NCI-H1436 (cell line): Measurements from ENCODE around the gene C1RL.
"Not testable (repeated sequence)": the region's sequence is repeated elsewhere in the genome, so short reads cannot be mapped to it uniquely, and the experiment has no call there.

Experiments
- DNase-seq: peaks from one replicate; lab custom pipeline; 2025; lab: John Stamatoyannopoulos, UW

The C1RL gene

GRCh38 chr12:7061596-7061995, 47.4 kb downstream of the C1RL start:
- no peak for DNase-seq

GRCh38 chr12:7061138-7061537, 47.9 kb downstream of the C1RL start:
- DNase-seq: no peak

GRCh38 chr12:7060353-7060954, 48.6 kb downstream of the C1RL start, which contains the start of gene C1S:
C1S (plus strand) TSS chr12:7060718; CDS start chr12:7061913, 1,195 bp downstream.
- no peak for DNase-seq

- DNase-seq: no peak
Observed at GRCh38 chr12:7059780-7060179, 49.2 kb downstream of the C1RL start.

- no peak for DNase-seq
Observed at GRCh38 chr12:7058850-7059395, 50.1 kb downstream of the C1RL start.

GRCh38 chr12:7058163-7058845, 50.7 kb downstream of the C1RL start:
- DNase-seq: no peak

- not testable (repeated sequence) for DNase-seq
Observed at GRCh38 chr12:7055736-7056135, 53.3 kb downstream of the C1RL start.

- DNase-seq: no peak
Observed at GRCh38 chr12:7054925-7055324, 54.1 kb downstream of the C1RL start.

GRCh38 chr12:7049973-7050372, 59.0 kb downstream of the C1RL start:
- not testable (repeated sequence) for DNase-seq

- not testable (repeated sequence) for DNase-seq
Observed at GRCh38 chr12:7049445-7049951, 59.5 kb downstream of the C1RL start.

- DNase-seq: no peak
Observed at GRCh38 chr12:7047306-7047705, 61.7 kb downstream of the C1RL start.

- no peak for DNase-seq
Observed at GRCh38 chr12:7046383-7047105, 62.5 kb downstream of the C1RL start.

- no peak for DNase-seq
Observed at GRCh38 chr12:7045913-7046312, 63.1 kb downstream of the C1RL start.
